ENCODE results near the gene RPTOR. TPM values are rescaled to one million over a fixed set of nuclear protein-coding genes. Genes with fewer than 3 reads are reported as not detected.
A peak's percentile ranks its signal among the peaks of the same experiment; 100 is the strongest.

RPTOR gene
- total RNA-seq, 1 experiment from 2014 or later, result 66.7 TPM

DNA sequence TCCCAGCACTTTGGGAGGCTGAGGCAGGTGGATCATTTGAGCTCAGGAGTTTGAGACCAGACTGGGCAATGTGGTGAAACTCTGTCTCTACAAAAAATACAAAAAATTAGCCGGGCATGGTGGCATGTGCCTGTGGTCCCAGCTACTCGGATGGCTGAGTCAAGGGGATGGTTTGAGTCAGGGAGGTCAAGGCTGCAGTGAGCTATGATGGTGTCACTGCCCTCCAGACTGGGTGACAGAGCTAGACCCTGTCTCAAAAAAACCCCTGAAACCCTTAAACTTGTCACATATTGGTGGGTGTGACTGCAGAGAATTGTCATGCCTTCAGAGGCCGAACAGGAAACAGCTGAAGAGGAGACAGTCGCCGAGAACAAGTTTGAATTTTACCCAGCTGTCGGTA lies 13.4 kb downstream of the RPTOR start:
- no peaks in the 10 kb centered on the region for H3K36me3 ChIP-seq (ENCODE audit: control insufficient read depth, insufficient read depth, low read length)
- CTCF ChIA-PET, result no interaction called here

DNA sequence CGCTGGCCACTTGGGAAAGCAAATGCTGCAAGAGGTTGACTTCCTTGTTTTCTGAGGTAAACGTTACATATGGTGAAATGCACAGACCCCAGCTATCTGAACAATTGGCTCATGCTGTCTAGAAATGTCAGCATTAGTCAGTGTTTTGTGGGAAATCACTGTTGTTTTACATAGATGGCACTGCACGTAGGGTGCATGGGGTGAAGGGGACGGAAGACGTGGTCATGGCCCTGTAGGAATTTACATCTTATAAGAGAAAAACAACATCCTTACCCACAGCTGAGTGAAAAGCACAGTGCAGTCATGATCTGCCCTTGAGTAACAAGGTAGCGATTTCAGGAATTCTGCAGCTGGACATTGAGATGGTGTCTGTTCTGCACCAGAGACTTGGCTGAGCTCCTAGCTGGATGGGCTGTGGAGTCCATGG lies 15.2 kb downstream of the RPTOR start:
- Histone ChIP-seq H3K27me3 (replicated peaks; ENCODE audit: control insufficient read depth, insufficient read depth, low read length) (no peaks in the 10 kb centered on the region), H3K4me1 (no peaks in the 10 kb centered on the region), H3K9me3 (no peaks in the 10 kb centered on the region), H3K36me3 (ENCODE audit: control insufficient read depth, insufficient read depth, low read length) (no peaks in the 10 kb centered on the region), H3K4me3 (ENCODE audit: low read depth, low read length) (no peak overlapping the region)
- ChIA-PET POLR2A (no interaction called here), CTCF (interaction anchor here (0.8 kb wide), 1 partner anchor 306 kb away, joined by 3 read pairs; no protein-coding TSS in a partner anchor)
- Mint-ChIP-seq H3K9me3 (ENCODE audit: unreplicated experiment) (no peaks in the 10 kb centered on the region), H3K27ac (ENCODE audit: unreplicated experiment) (peak overlapping the region; percentile 11), H3K4me3 (ENCODE audit: unreplicated experiment) (no peak overlapping the region), H3K27me3 (ENCODE audit: insufficient read depth, unreplicated experiment) (no peaks in the 10 kb centered on the region), H3K4me1 (ENCODE audit: low read depth, unreplicated experiment) (peaks cover 5% of the 10 kb centered on the region), H3K36me3 (ENCODE audit: insufficient read depth, unreplicated experiment) (peaks cover 18% of the 10 kb centered on the region)
- TF ChIP-seq, protein P1, sequence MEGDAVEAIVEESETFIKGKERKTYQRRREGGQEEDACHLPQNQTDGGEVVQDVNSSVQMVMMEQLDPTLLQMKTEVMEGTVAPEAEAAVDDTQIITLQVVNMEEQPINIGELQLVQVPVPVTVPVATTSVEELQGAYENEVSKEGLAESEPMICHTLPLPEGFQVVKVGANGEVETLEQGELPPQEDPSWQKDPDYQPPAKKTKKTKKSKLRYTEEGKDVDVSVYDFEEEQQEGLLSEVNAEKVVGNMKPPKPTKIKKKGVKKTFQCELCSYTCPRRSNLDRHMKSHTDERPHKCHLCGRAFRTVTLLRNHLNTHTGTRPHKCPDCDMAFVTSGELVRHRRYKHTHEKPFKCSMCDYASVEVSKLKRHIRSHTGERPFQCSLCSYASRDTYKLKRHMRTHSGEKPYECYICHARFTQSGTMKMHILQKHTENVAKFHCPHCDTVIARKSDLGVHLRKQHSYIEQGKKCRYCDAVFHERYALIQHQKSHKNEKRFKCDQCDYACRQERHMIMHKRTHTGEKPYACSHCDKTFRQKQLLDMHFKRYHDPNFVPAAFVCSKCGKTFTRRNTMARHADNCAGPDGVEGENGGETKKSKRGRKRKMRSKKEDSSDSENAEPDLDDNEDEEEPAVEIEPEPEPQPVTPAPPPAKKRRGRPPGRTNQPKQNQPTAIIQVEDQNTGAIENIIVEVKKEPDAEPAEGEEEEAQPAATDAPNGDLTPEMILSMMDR (IDR thresholded peaks at IDR 0.05; ENCODE audit: insufficient read depth in 1 of 2, low read depth in 1 of 2, low read length in 1 of 2, severe bottlenecking in 1 of 2, unreplicated experiment in 1 of 2), result no peak
- BruUV-seq (replicated peaks), result no TSS peak
- intact Hi-C loops (cut with micrococcal nuclease; ENCODE audit: unreplicated experiment), result no loop called here
- no peak for DNase-seq

More for the DNA sequence above, 13.4 kb downstream of the RPTOR start:
- intact Hi-C loops (cut with micrococcal nuclease; ENCODE audit: unreplicated experiment), result no loop called here
- H3K4me3 ChIP-seq (ENCODE audit: low read depth, low read length), result no peak overlapping the region
- POLR2A ChIA-PET, result no interaction called here
- H3K4me1 ChIP-seq, result no peaks in the 10 kb centered on the region
- Mint-ChIP-seq H3K36me3 (ENCODE audit: insufficient read depth, unreplicated experiment) (peaks cover 18% of the 10 kb centered on the region), H3K27me3 (ENCODE audit: insufficient read depth, unreplicated experiment) (no peaks in the 10 kb centered on the region), H3K9me3 (ENCODE audit: unreplicated experiment) (no peaks in the 10 kb centered on the region), H3K4me1 (ENCODE audit: low read depth, unreplicated experiment) (no peaks in the 10 kb centered on the region), H3K27ac (ENCODE audit: unreplicated experiment) (no peak overlapping the region), H3K4me3 (ENCODE audit: unreplicated experiment) (no peak overlapping the region)
- no peaks in the 10 kb centered on the region for H3K9me3 ChIP-seq
- DNase-seq, result no peak
- no TSS peak for BruUV-seq (replicated peaks)
- TF ChIP-seq, protein P1 (IDR thresholded peaks at IDR 0.05; ENCODE audit: insufficient read depth in 1 of 2, low read depth in 1 of 2, low read length in 1 of 2, severe bottlenecking in 1 of 2, unreplicated experiment in 1 of 2), result no peak
- H3K27me3 ChIP-seq (replicated peaks; ENCODE audit: control insufficient read depth, insufficient read depth, low read length), result no peaks in the 10 kb centered on the region

DNA sequence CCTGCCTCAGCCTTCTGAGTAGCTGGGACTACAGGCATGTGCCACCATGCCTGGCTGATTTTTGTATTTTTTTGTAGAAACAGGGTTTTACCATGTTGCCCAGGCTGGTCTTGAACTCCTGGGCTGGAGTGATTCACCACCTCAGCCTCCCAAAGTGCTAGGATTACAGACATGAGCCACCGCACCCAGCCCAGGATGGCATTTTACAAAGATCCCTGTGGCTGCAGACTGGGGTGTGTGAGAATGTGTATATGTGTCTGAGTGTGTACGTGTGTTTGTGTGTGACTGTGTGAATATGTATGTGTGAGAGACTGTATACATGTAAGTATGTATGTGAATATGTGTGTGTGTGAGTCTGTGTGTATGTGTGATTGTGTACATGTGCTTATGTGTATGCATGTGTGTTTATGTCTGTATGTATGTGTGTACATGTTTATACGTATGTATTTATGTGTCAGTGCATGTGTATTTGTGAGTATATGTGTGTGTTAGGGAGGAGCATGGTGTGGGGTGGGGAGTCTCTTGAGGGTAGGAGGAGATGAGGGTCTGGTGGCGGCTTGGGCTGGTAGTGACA lies 17.0 kb downstream of the RPTOR start:
- POLR2A ChIA-PET, result no interaction called here
- DNase-seq, result no peak
- BruUV-seq (replicated peaks), result no TSS peak
- H3K4me3 Mint-ChIP-seq (ENCODE audit: unreplicated experiment), result no peak overlapping the region
- Histone ChIP-seq H3K27me3 (replicated peaks; ENCODE audit: control insufficient read depth, insufficient read depth, low read length) (no peaks in the 10 kb centered on the region), H3K4me3 (ENCODE audit: low read depth, low read length) (no peak overlapping the region), H3K4me1 (no peaks in the 10 kb centered on the region), H3K36me3 (ENCODE audit: control insufficient read depth, insufficient read depth, low read length) (no peaks in the 10 kb centered on the region), H3K9me3 (no peaks in the 10 kb centered on the region)
- no peak overlapping the region for H3K27ac Mint-ChIP-seq (ENCODE audit: unreplicated experiment)
- no peaks in the 10 kb centered on the region for H3K9me3 Mint-ChIP-seq (ENCODE audit: unreplicated experiment)
- H3K4me1 Mint-ChIP-seq (ENCODE audit: low read depth, unreplicated experiment), result peaks cover 11% of the 10 kb centered on the region
- intact Hi-C loops (cut with micrococcal nuclease; ENCODE audit: unreplicated experiment), result no loop called here
- CTCF ChIA-PET, result no interaction called here
- H3K36me3 Mint-ChIP-seq (ENCODE audit: insufficient read depth, unreplicated experiment), result peaks cover 11% of the 10 kb centered on the region
- no peaks in the 10 kb centered on the region for H3K27me3 Mint-ChIP-seq (ENCODE audit: insufficient read depth, unreplicated experiment)
- TF ChIP-seq, protein P1 (IDR thresholded peaks at IDR 0.05; ENCODE audit: insufficient read depth in 1 of 2, low read depth in 1 of 2, low read length in 1 of 2, severe bottlenecking in 1 of 2, unreplicated experiment in 1 of 2), result no peak
